Progenitor cell of endocrine pancreas (in vitro differentiated cells): ENCODE results near the gene HMOX2. TPM values are rescaled to one million over a fixed set of nuclear protein-coding genes. Genes with fewer than 3 reads are reported as not detected.
A peak's percentile ranks its signal among the peaks of the same experiment; 100 is the strongest.

Experiments
- DNase-seq: peaks from one replicate; pipeline ENCODE4 v3.0.0; 2021; ENCODE audit warnings: low spot score; ENCODE audit not compliant: unreplicated experiment
- H3K27ac Mint-ChIP-seq: 2 replicates; pipeline ENCODE4 v1.8.0; 2021; ENCODE audit warnings: mild to moderate bottlenecking, moderate library complexity, mixed read lengths
- H3K27me3 Mint-ChIP-seq: 2 replicates; pipeline ENCODE4 v1.8.0; 2021; ENCODE audit warnings: mixed read lengths
- H3K36me3 Mint-ChIP-seq: 2 replicates; pipeline ENCODE4 v1.8.0; 2022; ENCODE audit warnings: mixed read lengths; ENCODE audit not compliant: insufficient read depth
- H3K4me1 Mint-ChIP-seq: 2 replicates; pipeline ENCODE4 v1.8.0; 2021; ENCODE audit warnings: low read depth, mixed read lengths
- H3K4me3 Mint-ChIP-seq: 2 replicates; pipeline ENCODE4 v1.8.0; 2021; ENCODE audit warnings: low read depth, mild to moderate bottlenecking, moderate library complexity, mixed read lengths
- H3K9me3 Mint-ChIP-seq: 2 replicates; pipeline ENCODE4 v1.8.0; 2021; ENCODE audit warnings: low read depth, mixed read lengths
- total RNA-seq: library from RNA; stranded (reverse); gene quantifications from 2 replicates; pipeline ENCODE4 v1.2.1, GENCODE V29; 2021
- TF ChIP-seq, protein P1 (sequence below): fragments of 200-600 bp; sonication (generic); IDR thresholded peaks from one replicate; pipeline ENCODE4 v1.5.0; 2021; ENCODE audit warnings: antibody characterized with exemption, mild to moderate bottlenecking; ENCODE audit not compliant: unreplicated experiment

HMOX2 gene
- total RNA-seq, 1 donor from 2014 or later: 30.1 TPM

DNA sequence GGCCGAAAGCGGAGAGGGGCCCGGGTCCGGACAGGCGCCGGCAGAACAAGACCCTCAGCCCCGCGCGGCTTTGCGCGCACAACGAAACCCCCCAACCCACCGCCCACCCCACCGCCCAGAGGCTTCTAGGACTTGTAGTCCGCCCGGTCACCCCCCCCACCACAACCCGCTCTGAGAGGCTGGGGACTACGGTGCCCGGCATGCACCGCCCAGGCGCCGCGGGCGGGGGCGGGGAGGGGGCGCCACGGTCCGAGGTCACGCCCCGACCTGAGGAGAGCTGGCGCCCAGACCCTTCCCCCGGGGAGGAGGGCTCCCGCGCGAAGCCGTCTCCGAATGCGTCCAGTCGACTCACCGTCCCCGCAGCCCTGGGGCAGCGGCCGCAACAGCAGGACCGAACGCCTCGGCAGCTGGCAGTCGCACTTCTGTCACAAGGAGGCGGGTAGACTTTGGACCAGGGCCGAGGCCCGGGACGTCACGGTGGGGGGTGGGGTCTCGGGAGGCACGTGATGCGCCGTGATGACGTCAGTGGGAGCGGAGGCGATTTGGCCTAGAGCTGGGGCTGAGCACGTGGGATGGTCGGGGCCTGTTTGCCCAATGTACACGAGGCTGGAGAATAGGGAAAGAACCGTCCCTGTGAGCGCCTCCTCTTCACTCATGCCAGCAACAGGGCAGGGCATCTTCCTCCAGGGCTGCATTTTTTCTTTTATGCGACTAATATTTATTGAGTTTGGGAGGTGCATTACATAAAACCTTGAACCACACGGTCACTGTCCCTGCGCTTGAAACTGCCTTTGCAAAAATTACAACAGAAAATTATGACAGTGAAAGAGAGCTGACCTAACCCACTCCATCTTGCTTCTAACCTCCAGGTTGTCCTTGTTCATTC is 62.4 kb downstream of the HMOX2 start, which contains the start of gene CDIP1:
TSS of gene CDIP1 (minus strand) at position 424 of the 886 bp plus-strand sequence. CDS start 24,643 bp downstream, outside the sequence.
- peak within 1 kb of the TSS; percentile 92 for H3K27ac Mint-ChIP-seq
- peak; percentile 89 for DNase-seq
- TF ChIP-seq, protein P1, sequence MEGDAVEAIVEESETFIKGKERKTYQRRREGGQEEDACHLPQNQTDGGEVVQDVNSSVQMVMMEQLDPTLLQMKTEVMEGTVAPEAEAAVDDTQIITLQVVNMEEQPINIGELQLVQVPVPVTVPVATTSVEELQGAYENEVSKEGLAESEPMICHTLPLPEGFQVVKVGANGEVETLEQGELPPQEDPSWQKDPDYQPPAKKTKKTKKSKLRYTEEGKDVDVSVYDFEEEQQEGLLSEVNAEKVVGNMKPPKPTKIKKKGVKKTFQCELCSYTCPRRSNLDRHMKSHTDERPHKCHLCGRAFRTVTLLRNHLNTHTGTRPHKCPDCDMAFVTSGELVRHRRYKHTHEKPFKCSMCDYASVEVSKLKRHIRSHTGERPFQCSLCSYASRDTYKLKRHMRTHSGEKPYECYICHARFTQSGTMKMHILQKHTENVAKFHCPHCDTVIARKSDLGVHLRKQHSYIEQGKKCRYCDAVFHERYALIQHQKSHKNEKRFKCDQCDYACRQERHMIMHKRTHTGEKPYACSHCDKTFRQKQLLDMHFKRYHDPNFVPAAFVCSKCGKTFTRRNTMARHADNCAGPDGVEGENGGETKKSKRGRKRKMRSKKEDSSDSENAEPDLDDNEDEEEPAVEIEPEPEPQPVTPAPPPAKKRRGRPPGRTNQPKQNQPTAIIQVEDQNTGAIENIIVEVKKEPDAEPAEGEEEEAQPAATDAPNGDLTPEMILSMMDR: no peak
- H3K4me3 Mint-ChIP-seq: peak within 1 kb of the TSS; percentile 69
- H3K9me3 Mint-ChIP-seq: peaks cover 6% of the 10 kb centered on the region
- peaks cover 5% of the 10 kb centered on the region for H3K36me3 Mint-ChIP-seq
- H3K27me3 Mint-ChIP-seq: peaks cover 9% of the 10 kb centered on the region
- peaks cover 6% of the 10 kb centered on the region for H3K4me1 Mint-ChIP-seq

DNA sequence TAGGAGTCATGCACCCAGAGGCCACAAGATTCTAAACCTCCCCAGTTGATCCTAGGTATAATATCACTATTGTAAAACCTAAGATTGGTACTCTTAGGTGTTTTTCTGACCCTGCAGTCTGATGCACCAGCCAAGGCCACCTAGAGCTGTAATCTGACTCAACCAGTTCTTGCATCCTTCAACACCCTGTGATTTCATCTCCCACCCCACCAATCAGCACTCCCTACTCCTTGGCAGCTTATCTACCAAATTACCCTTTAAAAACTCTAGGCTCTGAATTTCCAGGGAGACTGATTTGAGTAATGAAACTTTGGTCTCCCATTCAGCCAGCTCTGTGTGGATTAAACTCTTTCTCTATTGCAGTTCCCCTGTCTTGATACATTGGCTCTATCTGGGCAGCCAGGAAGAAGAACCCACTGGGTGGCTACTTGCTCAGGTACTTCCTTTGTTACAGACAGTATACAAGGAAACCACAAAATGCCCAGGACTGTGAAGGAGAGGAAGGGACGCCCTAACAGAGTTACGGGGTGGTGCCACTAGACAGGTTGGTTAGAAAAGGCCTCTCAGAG is 63.6 kb downstream of the HMOX2 start:
- Mint-ChIP-seq H3K27me3 (peaks cover 9% of the 10 kb centered on the region), H3K36me3 (peaks cover 5% of the 10 kb centered on the region), H3K4me1 (peaks cover 6% of the 10 kb centered on the region), H3K27ac (peak overlapping the region; percentile 51), H3K4me3 (peak overlapping the region; percentile 27), H3K9me3 (peaks cover 6% of the 10 kb centered on the region)
- TF ChIP-seq, protein P1: no peak
- no peak for DNase-seq

DNA sequence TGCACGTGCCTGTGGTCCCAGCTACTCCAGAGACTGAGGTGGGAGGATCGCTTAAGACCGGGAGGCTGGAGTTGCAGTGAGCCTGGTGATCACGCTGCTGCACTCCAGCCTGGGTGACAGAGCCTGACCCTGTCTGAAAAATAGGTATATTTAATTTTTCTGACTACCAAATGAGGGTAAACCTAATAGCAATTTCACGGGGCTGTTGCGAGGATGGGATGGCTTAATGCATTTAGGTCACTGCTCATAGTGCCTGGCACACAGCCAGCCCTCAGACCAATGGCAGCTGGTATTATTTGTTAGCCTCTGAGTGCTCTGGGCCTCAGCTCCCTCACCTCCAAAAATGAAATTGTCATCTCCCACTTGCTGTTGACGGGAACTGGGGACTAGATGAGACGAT is 68.3 kb downstream of the HMOX2 start:
- TF ChIP-seq, protein P1: no peak
- Mint-ChIP-seq H3K27ac (no peak overlapping the region), H3K9me3 (peaks cover 6% of the 10 kb centered on the region), H3K4me1 (no peaks in the 10 kb centered on the region), H3K4me3 (no peak overlapping the region), H3K36me3 (peaks cover 5% of the 10 kb centered on the region), H3K27me3 (peaks cover 5% of the 10 kb centered on the region)
- no peak for DNase-seq

GRCh38 chr16:4548124-4548523 is 71.9 kb downstream of the HMOX2 start:
- H3K9me3 Mint-ChIP-seq: no peaks in the 10 kb centered on the region
- no peak for DNase-seq
- no peaks in the 10 kb centered on the region for H3K27me3 Mint-ChIP-seq
- H3K27ac Mint-ChIP-seq: no peak overlapping the region
- no peaks in the 10 kb centered on the region for H3K36me3 Mint-ChIP-seq
- H3K4me1 Mint-ChIP-seq: no peaks in the 10 kb centered on the region
- TF ChIP-seq, protein P1: no peak
- H3K4me3 Mint-ChIP-seq: no peak overlapping the region

DNA sequence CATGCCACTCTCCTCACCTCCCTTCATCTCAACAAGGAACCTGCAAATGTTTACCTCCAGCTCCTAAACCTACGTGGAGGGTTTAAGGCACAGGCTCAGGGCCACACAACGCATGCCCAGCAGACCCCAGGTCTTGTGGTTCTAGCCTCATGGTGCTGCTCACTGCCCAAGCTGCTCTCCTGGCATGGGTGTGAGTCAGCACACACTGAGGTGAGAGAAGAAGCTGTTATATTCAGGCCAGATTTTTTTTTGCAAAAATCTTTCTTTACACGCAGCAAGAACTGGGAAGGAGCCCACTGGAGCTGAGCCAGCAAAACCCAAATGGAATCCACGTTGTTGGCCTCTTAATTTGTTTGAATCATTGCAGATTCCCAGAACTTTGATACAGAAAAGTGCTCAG is 74.4 kb downstream of the HMOX2 start:
- H3K9me3 Mint-ChIP-seq: no peaks in the 10 kb centered on the region
- no peak overlapping the region for H3K27ac Mint-ChIP-seq
- H3K4me1 Mint-ChIP-seq: no peaks in the 10 kb centered on the region

More for the DNA sequence above, 74.4 kb downstream of the HMOX2 start:
- no peak for DNase-seq
- no peaks in the 10 kb centered on the region for H3K36me3 Mint-ChIP-seq
- TF ChIP-seq, protein P1: no peak
- no peak overlapping the region for H3K4me3 Mint-ChIP-seq
- no peaks in the 10 kb centered on the region for H3K27me3 Mint-ChIP-seq
